NCI-H510A (cell line): ENCODE results near the gene LRBA.

Experiments used
- DNase-seq: peaks from one replicate; lab custom pipeline; 2025; lab: John Stamatoyannopoulos, UW

Gene LRBA

GRCh38 chr4:150497612-150498011 is 517.5 kb downstream of the LRBA start:
- DNase-seq = no peak

- DNase-seq = no peak
These were observed 519.5 kb downstream of the LRBA start for GRCh38 chr4:150495550-150495949.

DNA sequence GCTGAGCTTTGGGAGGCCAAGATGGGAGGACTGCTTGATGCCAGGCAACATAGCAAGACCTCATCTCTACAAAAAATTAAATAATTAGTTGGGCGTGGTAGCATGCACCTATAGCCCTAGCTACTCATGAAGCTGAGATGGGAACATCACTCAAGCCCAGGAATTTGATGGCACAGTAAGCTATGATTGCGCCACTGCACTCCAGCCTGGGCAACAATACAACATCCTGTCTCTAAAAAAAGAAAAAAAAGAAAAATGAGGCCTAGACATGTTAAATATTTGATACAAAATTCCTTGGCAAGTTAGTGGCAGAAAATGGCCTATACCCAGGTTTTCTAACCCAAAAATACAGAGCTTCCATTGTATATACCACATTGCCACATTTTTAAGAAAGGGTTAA is 521.2 kb downstream of the LRBA start:
- DNase-seq = no peak

DNA sequence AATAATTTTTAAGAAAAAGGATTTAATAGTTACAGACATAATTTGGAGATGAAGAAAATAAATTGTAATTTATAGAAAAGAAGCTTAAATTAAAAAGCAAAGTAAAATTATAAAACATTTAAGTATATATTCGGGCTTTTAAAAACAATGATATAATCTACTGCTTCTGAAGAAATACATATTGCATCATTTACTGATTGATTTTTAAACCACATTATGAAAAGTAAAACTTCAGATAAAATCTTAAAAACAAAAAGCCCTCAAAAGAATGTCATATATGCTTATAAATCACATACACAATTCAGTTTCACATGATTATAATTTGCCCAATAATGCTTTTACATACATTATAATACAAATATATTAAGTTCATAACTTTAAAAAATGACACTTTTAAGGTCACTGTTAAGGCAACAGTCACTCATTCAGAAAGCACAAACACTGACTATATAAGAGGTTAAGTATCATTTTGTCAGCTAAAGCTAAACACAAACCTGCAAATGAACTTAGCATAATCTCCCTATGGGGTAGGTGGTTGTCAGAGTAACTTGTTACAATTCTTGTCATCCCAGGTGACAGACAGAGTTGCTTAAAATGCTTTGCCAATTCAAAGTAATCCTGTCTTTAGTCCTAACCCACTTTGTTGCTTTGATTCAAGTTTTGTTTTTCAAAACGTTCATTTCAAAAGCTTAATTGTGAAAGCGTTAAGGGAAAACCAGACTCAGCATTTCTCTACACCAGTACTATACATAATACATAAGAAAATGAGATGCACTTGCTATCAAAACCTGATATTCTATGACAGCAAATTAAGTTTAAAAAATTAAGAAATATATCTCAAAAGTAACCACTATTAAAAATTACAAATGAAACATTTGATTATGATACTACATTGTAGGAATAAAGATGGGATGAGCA is 523.7 kb downstream of the LRBA start:
- DNase-seq = no peak

DNA sequence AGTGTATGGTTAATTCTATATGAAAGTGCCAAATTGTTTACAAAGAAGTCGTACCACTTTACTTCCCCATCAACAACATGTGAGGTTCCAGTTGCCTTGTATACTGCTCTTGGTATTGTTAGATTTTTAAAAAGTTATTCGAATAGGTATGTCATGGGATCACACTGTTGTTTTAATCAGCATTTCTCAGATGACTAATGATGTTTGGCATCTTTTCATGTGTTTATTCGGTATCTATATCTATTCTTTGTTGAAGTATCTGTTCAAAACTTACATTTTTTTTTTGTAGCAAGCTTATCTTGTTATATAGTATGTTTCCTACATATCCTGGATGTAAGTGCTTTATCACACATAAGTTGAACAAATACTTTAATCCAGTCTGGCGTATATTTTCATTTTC is 532.5 kb downstream of the LRBA start:
- no peak for DNase-seq

GRCh38 chr4:150479657-150480056 is 535.4 kb downstream of the LRBA start:
- DNase-seq = no peak

- DNase-seq = no peak
These were observed 537.2 kb downstream of the LRBA start for GRCh38 chr4:150477869-150478268.

- DNase-seq = no peak
These were observed 538.3 kb downstream of the LRBA start for GRCh38 chr4:150476776-150477175.

- no peak for DNase-seq
These were observed 539.3 kb downstream of the LRBA start for GRCh38 chr4:150475763-150476162.

DNA sequence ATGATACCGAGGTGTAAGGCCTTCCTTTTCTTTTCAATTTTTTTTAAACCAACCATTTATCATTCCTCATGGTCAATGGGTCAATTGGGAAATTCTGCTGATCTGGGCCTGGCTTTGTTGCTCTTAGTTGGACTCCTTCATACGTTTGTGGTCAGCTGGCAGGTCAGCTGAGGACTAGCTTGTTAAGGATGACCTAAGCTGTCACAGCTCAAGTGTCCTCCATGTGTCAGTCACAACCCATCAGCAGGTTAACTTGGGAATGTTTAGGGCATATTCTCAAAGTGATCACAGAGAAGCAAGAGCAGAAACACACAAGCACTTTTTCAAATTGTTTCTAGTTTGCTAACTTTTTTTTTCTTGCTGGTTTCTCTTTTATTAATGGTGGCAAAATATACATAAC is 550.6 kb downstream of the LRBA start:
- no peak for DNase-seq

DNA sequence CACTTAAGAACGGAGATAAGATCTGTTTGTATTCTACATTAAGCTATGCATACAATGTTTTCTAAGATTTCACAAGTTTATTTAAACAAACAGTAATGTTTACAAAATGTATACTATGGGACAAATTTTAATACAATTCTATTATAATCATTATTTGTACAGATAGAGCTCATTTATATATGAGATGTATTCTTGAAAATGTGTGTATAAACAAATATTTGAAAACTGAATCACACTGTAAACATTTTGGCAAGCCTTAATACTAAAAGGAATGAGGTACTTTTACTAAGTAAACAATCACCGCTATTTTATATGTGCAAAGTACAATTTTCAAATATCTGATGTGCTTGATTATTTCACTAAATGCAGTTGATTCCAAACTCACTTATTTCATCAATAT is 552.3 kb downstream of the LRBA start:
- no peak for DNase-seq

DNA sequence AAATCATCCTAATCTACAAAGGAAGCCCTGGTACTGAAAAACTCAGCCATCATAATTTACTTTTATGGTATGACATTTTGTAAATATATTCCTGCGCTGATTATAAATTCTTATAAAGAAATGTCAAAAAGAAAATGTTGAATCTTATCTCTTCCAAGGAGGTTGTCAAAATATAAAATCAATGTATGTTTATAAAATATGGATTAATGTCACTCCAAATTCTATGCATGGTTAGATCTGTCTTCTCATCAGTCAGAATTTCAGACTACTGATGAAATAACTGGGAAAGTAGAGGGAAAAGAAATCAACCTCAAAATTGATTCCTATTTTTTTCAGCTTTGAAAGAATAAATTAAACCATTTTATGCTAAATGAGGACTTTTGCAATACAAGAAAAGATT is 553.1 kb downstream of the LRBA start:
- no peak for DNase-seq

- DNase-seq = no peak
These were observed 557.3 kb downstream of the LRBA start for GRCh38 chr4:150457802-150458201.

DNA sequence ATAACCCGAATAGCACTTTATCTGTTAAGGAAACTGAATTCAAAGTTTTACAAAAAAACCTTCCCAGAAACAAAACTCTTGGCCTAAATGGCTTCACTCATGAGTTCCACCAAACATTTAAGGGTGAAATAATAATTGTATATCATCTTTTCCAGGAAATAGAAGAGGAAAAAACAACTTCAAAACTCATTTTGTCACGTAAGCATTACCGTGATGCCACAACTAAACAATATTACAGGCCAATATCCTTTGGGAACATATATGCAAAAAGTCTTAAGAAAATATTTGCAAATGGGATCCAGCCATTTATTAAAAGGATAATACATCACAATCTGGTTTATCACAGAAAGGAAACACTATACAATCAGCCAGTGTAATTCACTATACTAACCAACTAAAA is 563.2 kb downstream of the LRBA start:
- DNase-seq = no peak

DNA sequence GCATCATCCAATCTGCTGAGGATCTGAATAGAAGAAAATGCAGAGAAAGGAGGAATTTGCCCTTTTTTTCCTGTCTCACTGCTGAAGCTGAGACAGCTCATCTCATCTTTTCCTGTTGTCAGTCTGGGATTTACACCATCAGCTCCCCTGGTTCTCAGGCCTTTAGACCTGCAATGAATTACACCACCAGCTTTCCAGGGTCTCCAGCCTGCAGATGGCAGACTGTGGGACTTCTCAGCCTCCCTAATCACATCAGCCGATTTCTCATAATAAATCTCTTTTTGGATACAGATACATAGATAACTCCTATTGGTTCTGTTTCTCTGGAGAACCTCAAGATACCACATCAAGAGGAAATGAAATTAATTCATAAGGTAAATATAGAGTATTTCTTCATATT is 567.7 kb downstream of the LRBA start:
- no peak for DNase-seq

DNA sequence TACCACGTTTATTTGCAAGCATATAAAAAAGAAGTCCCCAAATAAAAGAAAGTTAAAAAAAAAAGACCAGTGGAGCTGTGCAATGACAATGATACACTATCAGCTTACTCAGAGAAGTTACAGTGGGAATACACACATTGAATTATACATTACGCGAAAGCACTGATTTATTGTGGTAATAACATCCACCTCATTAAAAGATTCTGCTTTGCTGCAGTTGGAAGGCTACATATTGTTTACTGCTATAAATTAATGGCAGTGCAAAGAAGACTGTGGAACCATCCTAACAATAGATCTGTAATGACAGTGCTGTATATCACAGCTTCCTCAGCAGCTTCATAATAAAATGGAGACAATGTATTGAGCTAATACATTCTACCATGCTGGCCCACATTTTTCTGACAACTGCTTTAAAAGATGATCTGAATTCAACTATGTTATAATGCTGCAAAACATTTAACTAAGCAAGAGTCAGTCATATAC is 575.6 kb downstream of the LRBA start:
- DNase-seq = no peak

GRCh38 chr4:150436598-150437370 is 578.3 kb downstream of the LRBA start:
- DNase-seq = no peak

DNA sequence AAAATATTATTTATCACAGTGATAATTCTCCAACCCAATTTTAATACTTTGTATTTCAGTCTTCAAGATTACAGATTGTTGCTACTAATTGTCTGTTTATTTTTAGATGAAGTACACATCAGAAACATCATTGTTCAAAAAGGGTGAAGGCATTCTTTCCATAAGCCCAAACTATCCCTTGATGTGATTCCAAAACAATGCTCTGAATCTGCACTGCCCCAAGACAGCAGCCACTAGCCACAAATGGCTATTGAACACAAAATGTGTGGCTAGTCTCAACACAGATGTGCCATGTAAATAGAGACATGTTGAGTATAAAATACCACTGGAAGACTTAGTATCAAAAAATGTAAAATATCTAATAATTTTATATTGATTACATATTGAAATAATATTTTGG is 583.9 kb downstream of the LRBA start:
- no peak for DNase-seq

- no peak for DNase-seq
These were observed 589.9 kb downstream of the LRBA start for GRCh38 chr4:150425161-150425560.

- DNase-seq = no peak
These were observed 591.6 kb downstream of the LRBA start for GRCh38 chr4:150423503-150423902.

- no peak for DNase-seq
These were observed 592.0 kb downstream of the LRBA start for GRCh38 chr4:150423074-150423473.

GRCh38 chr4:150421612-150422011 is 593.5 kb downstream of the LRBA start:
- DNase-seq = no peak

- no peak for DNase-seq
These were observed 595.1 kb downstream of the LRBA start for GRCh38 chr4:150419939-150420338.
